ENCODE data around the gene FGF3. TPM values are rescaled to one million over a fixed set of nuclear protein-coding genes. Genes with fewer than 3 reads are reported as not detected.

Gene FGF3
- not detected in 2 replicates for total RNA-seq

GRCh38 chr11:69818603-69819441 lies at the start of gene FGF3:
TSS of gene FGF3 (minus strand) at chr11:69819416. CDS start at chr11:69818933, 483 bp downstream.

GRCh38 chr11:69775163-69775755 lies 44.0 kb downstream of the FGF3 start, which contains the start of gene FGF4:
TSS of gene FGF4 (minus strand) at chr11:69775341. CDS start at chr11:69775084, 257 bp downstream.

Other genes starting within 250 kb of the FGF3 start
- gene CCND1, start 178.3 kb downstream of the FGF3 start, total RNA-seq, result 1,108 and 1,397 TPM in 2 replicates
- gene LTO1, start 144.1 kb downstream of the FGF3 start, total RNA-seq, result 15.5 and 20.3 TPM in 2 replicates
- gene FGF19, start 115.4 kb downstream of the FGF3 start, total RNA-seq, result not detected in 2 replicates
- gene FGF4, start 44.1 kb downstream of the FGF3 start, total RNA-seq, result not detected in 2 replicates

All from regular cardiac myocyte (primary cell).